ENCODE data around the gene SALL4.

The SALL4 gene

DNA sequence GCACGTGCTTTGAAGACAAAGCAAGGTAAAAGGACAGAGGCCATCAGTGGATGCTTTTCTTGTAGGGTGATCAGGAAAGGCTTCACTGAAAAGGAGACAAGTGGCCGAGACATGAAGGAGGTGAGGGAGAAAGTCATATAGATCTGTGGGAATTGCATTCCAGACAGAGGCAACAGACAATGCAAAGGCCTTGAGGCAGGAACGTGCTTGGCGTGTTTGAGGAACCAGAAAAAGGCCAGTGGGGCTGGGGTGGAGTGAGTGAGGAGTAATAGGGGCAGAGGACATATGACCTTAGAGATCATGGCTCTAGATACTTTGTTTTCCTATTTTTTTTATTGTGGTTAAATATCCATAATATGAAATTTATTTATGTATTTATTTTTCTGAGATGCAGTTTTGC is 10.5 kb upstream of the SALL4 start:
- ATAC-seq: no peak
- TF ChIP-seq ZFP3 (CRISPR knock-in tag; IDR thresholded peaks at IDR 0.05) (no peak), ESRRG (CRISPR knock-in tag; IDR thresholded peaks at IDR 0.05) (no peak), TOX (CRISPR knock-in tag; IDR thresholded peaks at IDR 0.05; ENCODE audit: borderline replicate concordance) (no peak), RARB (CRISPR knock-in tag; IDR thresholded peaks at IDR 0.05) (no peak), ZFP30 (CRISPR knock-in tag; IDR thresholded peaks at IDR 0.05) (no peak), PPARA (CRISPR knock-in tag; IDR thresholded peaks at IDR 0.05; ENCODE audit: borderline replicate concordance) (no peak), ZC3H10 (CRISPR knock-in tag; IDR thresholded peaks at IDR 0.05) (no peak), SNAI2 (CRISPR knock-in tag; IDR thresholded peaks at IDR 0.05) (no peak), ARNTL (CRISPR knock-in tag; IDR thresholded peaks at IDR 0.05; ENCODE audit: borderline replicate concordance, low read depth) (no peak)

GRCh38 chr20:51811514-51812128 is 9.3 kb upstream of the SALL4 start:
- TF ChIP-seq GLIS3 (CRISPR knock-in tag; IDR thresholded peaks at IDR 0.05) (no peak), SNAI2 (CRISPR knock-in tag; IDR thresholded peaks at IDR 0.05) (no peak), ZNF8 (CRISPR knock-in tag; IDR thresholded peaks at IDR 0.05) (no peak), TOX (CRISPR knock-in tag; IDR thresholded peaks at IDR 0.05; ENCODE audit: borderline replicate concordance) (no peak), POU6F1 (CRISPR knock-in tag; IDR thresholded peaks at IDR 0.05; ENCODE audit: borderline replicate concordance, low read depth) (no peak), ZFP30 (CRISPR knock-in tag; IDR thresholded peaks at IDR 0.05) (no peak), OSR1 (CRISPR knock-in tag; IDR thresholded peaks at IDR 0.05) (no peak), ISL1 (CRISPR knock-in tag; IDR thresholded peaks at IDR 0.05) (no peak), BACH2 (CRISPR knock-in tag; IDR thresholded peaks at IDR 0.05; ENCODE audit: borderline replicate concordance) (no peak), CSDC2 (CRISPR knock-in tag; IDR thresholded peaks at IDR 0.05) (no peak), ZNF70 (CRISPR knock-in tag; IDR thresholded peaks at IDR 0.05) (no peak), TCF4 (CRISPR knock-in tag; IDR thresholded peaks at IDR 0.05; ENCODE audit: borderline replicate concordance) (no peak), ZFP3 (CRISPR knock-in tag; IDR thresholded peaks at IDR 0.05) (no peak)
- TF ChIP-seq, protein P1, sequence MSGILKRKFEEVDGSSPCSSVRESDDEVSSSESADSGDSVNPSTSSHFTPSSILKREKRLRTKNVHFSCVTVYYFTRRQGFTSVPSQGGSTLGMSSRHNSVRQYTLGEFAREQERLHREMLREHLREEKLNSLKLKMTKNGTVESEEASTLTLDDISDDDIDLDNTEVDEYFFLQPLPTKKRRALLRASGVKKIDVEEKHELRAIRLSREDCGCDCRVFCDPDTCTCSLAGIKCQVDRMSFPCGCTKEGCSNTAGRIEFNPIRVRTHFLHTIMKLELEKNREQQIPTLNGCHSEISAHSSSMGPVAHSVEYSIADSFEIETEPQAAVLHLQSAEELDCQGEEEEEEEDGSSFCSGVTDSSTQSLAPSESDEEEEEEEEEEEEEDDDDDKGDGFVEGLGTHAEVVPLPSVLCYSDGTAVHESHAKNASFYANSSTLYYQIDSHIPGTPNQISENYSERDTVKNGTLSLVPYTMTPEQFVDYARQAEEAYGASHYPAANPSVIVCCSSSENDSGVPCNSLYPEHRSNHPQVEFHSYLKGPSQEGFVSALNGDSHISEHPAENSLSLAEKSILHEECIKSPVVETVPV (CRISPR knock-in tag; IDR thresholded peaks at IDR 0.05): no peak

GRCh38 chr20:51811042-51811355 is 8.7 kb upstream of the SALL4 start:
- no peak for TF ChIP-seq RARB (CRISPR knock-in tag; IDR thresholded peaks at IDR 0.05)
- TF ChIP-seq, protein P2, sequence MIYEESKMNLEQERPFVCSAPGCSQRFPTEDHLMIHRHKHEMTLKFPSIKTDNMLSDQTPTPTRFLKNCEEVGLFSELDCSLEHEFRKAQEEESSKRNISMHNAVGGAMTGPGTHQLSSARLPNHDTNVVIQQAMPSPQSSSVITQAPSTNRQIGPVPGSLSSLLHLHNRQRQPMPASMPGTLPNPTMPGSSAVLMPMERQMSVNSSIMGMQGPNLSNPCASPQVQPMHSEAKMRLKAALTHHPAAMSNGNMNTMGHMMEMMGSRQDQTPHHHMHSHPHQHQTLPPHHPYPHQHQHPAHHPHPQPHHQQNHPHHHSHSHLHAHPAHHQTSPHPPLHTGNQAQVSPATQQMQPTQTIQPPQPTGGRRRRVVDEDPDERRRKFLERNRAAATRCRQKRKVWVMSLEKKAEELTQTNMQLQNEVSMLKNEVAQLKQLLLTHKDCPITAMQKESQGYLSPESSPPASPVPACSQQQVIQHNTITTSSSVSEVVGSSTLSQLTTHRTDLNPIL (CRISPR knock-in tag; IDR thresholded peaks at IDR 0.05; ENCODE audit: low read depth): no peak
- no peak for TF ChIP-seq SNAI2 (CRISPR knock-in tag; IDR thresholded peaks at IDR 0.05)
- no peak for TF ChIP-seq ZFP30 (CRISPR knock-in tag; IDR thresholded peaks at IDR 0.05)
- no peak for TF ChIP-seq POU6F1 (CRISPR knock-in tag; IDR thresholded peaks at IDR 0.05; ENCODE audit: borderline replicate concordance, low read depth)
- TF ChIP-seq ESRRG (CRISPR knock-in tag; IDR thresholded peaks at IDR 0.05): no peak
- TF ChIP-seq, protein P3, sequence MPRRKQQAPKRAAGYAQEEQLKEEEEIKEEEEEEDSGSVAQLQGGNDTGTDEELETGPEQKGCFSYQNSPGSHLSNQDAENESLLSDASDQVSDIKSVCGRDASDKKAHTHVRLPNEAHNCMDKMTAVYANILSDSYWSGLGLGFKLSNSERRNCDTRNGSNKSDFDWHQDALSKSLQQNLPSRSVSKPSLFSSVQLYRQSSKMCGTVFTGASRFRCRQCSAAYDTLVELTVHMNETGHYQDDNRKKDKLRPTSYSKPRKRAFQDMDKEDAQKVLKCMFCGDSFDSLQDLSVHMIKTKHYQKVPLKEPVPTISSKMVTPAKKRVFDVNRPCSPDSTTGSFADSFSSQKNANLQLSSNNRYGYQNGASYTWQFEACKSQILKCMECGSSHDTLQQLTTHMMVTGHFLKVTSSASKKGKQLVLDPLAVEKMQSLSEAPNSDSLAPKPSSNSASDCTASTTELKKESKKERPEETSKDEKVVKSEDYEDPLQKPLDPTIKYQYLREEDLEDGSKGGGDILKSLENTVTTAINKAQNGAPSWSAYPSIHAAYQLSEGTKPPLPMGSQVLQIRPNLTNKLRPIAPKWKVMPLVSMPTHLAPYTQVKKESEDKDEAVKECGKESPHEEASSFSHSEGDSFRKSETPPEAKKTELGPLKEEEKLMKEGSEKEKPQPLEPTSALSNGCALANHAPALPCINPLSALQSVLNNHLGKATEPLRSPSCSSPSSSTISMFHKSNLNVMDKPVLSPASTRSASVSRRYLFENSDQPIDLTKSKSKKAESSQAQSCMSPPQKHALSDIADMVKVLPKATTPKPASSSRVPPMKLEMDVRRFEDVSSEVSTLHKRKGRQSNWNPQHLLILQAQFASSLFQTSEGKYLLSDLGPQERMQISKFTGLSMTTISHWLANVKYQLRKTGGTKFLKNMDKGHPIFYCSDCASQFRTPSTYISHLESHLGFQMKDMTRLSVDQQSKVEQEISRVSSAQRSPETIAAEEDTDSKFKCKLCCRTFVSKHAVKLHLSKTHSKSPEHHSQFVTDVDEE (CRISPR knock-in tag; IDR thresholded peaks at IDR 0.05): no peak
- no peak for TF ChIP-seq OSR1 (CRISPR knock-in tag; IDR thresholded peaks at IDR 0.05)
- TF ChIP-seq ISL1 (CRISPR knock-in tag; IDR thresholded peaks at IDR 0.05): no peak
- TF ChIP-seq CSDC2 (CRISPR knock-in tag; IDR thresholded peaks at IDR 0.05): no peak
- no peak for TF ChIP-seq ZC3H10 (CRISPR knock-in tag; IDR thresholded peaks at IDR 0.05)
- TF ChIP-seq ZNF565 (CRISPR knock-in tag; conservative IDR thresholded peaks at IDR 0.05; ENCODE audit: low read depth): no peak
- TF ChIP-seq, protein P1 (CRISPR knock-in tag; IDR thresholded peaks at IDR 0.05): no peak
- no peak for TF ChIP-seq ZNF8 (CRISPR knock-in tag; IDR thresholded peaks at IDR 0.05)
- no peak for TF ChIP-seq PPARA (CRISPR knock-in tag; IDR thresholded peaks at IDR 0.05; ENCODE audit: borderline replicate concordance)
- ATAC-seq: no peak

More at GRCh38 chr20:51811514-51812128, 9.3 kb upstream of the SALL4 start:
- ATAC-seq: no peak

Data from SK-N-SH treated with all-trans-retinoic acid at 6 μM for 48 hours (cell line).